GM18907 (cell line): Measurements from ENCODE around the gene KCNH4.
A peak's percentile ranks its signal among the peaks of the same experiment; 100 is the strongest.
"Not testable (repeated sequence)": the region's sequence is repeated elsewhere in the genome, so short reads cannot be mapped to it uniquely, and the experiment has no call there.

Experiments
- ATAC-seq: cut with Tn5 transposase; IDR thresholded peaks from one replicate; pipeline ENCODE4 v1.9.1; 2021; ENCODE audit warnings: mild to moderate bottlenecking, moderate library complexity; ENCODE audit not compliant: unreplicated experiment

KCNH4 gene

DNA sequence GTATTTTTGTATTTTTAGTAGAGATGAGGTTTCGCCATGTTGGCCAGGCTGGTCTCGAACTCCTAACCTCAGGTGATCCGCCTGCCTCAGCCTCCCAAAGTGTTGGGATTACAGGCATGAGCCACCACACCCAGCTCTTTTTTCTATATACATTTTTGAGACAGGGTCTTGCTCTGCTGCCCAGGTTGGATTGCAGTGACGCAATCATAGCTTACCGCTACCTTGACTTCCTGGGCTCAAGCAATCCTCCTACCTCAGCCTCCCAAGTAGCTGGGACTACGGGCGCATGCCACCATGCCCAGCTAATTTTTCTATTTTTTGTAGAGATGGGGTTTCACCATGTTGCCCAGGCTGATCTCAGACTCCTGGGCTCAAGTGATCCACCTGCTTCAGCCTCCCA, 40.3 kb downstream of the KCNH4 start:
- not testable (repeated sequence) for ATAC-seq

DNA sequence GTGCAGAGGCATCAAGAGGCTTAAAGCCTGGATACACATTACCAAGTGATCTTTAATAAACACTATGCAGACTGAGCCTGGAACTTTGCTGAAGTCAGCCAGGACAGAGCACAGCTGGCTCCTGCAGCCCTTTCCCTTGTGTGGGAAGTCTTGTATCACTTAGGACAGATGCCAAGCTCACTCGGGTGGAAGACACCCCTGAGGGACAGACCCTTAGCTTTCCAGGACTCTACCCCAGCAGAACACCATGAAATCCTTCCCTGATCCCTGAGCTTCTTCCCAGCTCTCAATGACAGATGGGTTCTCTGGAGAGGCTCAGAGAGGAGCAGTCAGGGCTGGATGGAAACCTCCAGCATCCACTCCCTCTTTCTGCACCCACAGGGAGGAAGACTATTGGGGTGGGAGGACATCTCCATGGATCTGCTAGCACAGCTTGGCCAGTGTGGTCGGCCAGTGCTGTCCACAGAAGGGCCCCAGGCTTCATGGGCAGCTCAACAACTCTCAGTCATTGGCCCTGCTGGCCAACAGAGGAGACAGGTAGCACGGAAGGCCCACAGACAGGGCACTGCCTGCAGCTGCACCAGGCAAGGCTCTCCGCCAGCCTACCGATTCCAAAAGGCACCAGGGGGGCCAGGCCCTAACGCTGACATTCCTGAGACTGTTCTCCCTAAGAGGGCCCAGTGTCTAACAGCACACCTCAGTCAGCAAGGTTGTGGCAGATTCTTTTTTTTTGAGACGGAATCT, 42.0 kb downstream of the KCNH4 start:
- no peak for ATAC-seq

DNA sequence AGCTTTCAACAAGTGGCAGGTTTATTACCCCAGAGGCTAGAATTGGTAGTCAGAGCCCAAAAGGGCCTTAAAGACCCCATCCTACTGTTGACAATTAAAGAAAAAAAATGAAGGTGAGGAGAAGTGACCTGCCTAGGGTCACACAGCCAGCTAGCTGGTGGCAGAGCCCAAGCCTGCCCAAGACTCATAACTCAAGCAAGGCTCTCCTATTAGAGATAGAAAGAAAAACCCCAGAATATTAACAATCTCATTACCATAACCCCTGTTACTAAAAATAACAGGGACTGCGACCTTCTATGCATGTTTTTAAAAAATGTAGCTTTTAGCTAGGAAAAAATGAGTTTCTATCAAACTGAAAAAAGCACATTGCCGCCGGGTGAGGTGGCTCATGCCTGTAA, 44.3 kb downstream of the KCNH4 start:
- ATAC-seq = no peak

DNA sequence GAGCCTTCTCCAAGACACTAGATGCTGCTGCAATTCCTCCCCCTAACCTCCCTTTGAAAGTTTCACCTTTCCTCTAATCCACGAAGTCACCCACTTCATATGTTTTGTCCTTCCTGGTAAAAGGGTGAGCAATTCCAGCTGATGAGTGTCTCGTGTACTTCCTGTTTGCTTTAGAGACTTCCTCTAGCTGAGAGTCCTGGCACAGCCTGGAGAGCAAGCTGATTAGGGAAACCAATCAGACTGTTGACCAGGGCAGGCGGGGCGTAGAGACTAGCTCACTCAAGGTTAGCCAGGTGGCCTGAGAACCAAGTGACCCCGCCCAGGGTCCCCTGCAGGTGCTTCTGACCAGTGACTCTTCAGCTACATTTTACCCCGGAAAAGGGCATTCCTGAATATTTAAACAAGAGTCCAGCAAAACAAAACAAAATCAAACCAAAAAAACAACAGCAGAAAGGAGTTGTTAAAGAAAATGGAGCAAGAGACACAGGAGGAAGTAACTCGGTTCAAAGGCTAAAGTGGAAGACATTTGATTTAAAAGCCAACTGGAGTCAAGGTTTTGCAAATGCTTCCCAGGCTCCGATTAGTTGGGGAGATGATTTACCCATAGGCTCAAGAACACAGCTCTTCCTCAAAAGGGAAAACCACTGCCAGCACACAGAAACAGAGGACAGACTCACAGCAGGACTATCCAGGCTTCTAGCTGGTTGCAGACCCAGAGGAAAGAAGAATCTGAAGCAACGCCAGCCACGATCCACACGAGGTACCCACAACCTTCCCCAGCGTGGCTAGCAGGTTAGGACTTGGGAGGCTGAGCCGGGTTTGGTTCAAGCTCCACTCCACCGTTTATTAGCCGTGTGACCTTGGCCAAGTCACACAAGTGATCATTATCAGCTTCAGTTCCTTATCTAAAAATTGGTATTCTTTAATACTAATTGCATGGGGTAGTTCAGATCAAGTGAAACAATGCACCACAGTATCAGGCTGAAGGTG, 45.0 kb downstream of the KCNH4 start:
- no peak for ATAC-seq

DNA sequence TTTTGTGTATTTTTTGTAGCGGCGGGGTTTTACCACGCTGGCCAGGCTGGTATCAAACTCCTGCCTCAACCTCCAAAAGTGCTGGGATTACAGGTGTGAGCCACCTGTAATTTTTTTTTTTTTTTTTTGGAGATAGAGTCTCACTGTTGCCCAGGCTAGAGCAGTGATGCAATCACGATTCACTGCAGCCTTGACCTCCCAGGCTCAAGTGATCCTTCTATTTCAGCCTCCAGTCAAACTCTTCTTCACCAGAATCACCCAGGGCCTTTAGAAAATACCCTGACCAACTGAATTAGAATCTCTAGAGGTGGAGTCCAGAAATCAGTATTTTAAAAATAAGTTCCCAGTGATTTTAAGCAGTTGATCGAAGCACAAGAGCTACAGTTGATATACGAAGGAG, 45.8 kb downstream of the KCNH4 start:
- ATAC-seq = no peak

DNA sequence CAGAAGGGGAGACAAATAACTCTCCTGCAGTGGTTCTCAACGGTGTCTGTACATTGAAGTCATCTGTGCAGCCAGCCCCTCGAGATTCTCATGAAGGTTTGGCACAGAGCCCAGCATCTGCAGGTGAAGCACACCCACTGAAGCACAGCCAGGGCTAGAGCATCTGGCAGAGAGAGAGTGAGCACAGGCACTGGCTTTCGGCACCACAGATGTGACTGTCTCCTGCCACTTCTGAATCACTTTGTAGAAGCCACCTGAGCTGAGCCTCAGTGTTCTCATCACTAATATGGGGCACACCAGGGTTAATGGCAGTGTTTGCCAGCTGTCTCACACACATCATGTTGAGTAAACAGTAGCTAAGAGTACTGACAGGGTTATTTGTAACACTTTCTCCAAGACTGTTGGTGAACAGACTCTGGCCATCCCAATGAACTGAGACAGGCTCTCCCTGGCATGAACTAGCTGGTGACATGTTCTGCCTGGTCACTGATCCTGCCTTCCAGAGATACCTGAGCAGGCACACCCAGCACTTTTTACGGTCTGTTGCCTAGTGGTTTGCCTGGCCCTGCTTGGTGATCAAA, 47.4 kb downstream of the KCNH4 start:
- ATAC-seq = peak; percentile 56

DNA sequence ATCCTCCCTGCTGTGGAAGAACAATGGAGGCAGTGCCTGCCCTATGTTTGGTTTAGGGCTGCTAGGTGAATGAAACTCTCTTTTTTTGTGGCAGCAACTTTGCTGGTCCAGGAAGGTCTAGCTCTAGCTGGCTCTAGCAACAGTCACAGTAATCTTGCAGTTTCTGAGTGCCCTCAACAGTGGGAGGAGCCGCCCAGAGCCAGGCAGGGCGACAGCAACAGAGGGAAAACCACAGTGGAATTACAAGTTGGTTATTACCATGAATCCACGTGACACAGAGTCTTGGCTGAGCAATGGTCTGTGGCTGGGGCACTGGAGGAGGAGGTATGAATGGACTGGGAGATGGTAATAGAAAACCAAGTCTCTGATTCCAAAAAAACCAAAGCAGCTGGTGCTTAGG, 48.0 kb downstream of the KCNH4 start:
- ATAC-seq = peak; percentile 36

DNA sequence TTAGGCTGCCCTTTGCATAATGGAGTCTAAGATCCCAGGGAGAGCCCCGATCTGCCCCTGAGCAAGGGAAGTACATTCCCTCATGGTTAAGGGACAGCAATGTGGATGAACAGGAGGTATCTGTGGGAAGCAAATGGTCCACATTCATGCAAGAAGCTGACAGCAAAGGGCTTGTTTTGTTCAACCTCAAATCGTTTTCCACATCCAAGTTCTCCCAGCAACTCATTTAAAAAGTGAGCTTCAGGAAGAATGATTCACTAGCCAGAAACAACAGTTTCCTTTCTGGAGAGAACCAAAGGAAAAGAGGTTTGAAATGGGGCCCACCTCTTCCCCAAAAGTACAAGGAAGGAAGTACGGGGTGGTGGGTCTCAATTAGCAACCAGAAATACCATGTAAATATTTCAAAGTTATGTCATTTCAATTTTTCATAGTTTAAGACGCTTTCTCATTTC, 48.9 kb downstream of the KCNH4 start:
- ATAC-seq = no peak

DNA sequence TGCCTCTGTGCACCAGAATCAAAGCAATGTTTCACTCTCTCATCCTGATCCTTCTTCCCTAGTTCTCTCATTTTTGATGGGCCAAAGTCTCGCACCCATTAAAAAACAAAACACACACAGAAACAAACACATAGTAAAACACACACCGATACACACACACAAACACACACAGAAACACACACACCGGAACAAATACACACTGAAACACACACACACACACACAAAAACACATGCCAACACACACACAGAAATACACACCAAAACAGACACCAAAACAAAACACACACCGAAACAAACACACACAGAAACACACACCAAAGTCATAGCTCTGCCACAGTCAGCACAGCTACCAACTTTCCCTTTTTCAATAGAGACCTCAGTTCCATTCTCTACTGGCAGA, 49.7 kb downstream of the KCNH4 start:
- ATAC-seq = no peak

DNA sequence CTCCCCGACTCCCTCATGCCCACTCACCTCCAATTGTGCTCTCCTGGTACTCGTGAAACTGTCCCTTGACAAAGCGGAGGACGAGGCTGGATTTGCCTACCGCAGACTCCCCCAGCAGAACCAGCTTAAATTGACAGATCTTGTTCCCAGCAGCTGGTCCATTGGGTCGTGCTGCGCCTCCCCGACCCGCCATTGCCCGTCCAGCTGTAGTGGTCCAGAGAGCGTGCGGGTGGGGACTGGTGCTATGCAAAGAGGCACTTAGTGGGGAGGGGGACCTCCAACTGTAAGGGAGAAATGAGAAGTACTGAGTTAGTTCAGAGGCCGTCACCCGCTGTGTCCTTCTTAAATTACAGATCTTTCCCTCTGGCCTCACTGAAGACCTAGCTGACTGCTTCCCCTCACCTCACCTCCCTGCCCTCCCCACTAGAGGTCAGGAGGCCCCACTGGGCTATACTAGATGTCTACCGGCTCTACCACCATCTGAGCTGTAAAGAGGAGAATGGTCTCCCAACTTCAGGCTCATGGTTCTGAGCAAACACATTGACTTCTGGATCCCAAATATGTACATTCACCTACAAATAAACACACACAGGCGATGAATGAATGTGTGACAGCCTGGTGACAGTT, 50.5 kb downstream of the KCNH4 start:
- ATAC-seq = no peak

DNA sequence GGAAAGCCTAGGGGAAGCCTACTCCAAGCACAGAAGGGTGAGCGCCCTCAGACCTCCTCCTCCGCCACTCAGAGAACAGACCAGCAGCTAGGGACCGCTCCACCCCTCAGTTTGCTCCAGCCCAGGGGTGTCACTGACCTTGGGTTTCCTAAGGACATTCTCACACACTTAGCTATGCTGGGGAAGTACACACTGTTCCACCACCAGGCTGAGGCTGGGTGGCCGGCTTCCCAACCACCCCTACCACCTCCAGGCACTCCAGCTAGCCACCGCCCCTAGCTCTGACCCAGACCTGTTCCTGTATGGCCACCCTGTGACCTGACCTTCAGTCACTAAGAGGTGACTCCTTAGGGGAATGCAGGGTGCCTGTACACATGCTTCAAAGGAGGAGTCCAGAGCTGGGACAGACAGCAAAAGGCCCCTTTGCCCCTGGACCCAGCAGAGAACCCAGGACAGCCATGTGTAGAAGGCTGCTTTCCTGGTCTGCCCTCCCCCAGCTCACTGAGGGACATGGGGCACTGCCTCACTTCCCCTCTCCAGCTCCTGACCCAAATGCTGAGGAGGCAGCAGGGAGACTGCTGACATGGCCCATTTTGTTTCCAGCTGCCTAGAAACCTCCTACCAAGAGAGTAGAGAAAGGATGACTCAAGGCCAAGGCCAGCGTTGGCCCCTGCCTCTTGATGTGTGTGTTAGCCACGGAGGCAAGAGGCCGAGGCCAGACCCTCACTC, 51.7 kb downstream of the KCNH4 start:
- ATAC-seq = no peak

DNA sequence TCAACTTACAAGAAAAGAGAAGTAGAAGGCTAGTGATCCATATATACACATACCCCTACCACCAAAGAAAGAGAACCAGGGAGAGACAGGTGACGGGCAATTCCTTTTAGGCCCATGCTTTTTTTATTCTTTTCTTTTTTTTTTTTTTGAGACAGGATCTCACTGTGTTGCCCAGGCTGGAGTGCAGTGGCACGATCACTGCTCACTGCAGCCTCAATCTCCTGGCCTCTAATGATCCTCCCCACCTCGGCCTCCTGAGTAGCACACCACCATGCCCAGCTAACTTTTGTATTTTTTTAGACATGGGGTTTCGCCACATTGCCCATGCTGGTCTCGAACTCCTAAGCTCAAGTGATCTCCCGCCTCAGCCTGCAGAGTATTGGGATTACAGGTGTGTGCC, 53.5 kb downstream of the KCNH4 start:
- no peak for ATAC-seq

DNA sequence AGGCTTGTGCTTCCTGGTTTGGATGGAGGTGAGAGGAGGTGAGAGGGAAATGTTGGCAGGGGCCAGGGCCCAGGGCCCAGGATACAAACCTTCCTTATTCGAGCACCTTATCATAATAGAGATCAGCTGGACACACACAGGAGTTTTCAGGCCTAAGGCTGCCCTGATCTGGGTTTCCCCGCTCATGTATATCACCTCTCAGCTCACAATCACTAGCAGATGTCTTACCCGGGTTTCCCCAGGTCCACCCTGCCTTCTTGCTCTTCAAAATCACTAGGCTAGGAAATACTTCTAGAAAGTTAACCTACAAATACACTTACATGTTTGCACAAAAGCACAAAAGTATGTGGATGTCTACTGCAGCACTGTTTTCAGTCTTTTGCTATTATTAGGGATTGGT, 54.1 kb downstream of the KCNH4 start:
- ATAC-seq = no peak

DNA sequence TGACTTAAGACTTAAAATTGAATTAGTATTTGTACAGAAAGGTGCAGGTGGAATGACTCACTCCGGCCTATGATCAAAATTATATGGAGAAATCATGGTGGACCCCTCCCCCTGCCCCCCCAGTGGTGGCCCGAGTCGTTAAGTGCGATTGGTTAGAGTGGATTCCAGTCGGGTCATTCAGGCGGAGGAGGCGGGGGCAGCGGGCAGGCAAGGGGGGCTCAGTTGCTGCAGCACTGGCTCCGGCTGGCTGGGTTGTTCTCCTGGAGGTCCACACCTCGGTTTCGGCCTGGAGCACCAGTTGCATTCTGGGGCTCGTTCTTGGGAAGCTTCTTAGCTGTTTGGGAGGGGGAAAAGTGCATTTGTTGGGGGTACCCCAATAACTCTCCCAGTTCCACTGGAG, 55.4 kb downstream of the KCNH4 start:
- no peak for ATAC-seq

DNA sequence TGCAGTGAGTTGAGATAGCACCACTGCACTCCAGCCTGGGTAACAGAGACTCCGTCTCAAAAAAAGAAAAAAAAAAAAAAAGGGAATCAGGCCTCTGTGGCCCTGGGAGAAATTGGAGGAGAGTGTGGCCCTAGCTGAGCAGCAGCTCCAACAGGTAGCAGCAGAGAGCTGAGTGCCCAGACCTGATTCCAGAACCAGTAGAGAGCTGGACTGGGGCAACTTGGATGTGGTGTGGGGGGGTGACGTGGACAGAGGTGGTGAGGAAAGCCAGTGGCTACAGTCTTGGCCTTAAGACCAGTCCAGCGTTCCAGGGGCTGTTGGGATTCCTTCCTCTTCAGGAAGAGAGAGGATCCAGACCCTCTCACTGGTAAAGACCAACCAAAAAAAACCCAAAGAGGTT, 56.7 kb downstream of the KCNH4 start:
- no peak for ATAC-seq

DNA sequence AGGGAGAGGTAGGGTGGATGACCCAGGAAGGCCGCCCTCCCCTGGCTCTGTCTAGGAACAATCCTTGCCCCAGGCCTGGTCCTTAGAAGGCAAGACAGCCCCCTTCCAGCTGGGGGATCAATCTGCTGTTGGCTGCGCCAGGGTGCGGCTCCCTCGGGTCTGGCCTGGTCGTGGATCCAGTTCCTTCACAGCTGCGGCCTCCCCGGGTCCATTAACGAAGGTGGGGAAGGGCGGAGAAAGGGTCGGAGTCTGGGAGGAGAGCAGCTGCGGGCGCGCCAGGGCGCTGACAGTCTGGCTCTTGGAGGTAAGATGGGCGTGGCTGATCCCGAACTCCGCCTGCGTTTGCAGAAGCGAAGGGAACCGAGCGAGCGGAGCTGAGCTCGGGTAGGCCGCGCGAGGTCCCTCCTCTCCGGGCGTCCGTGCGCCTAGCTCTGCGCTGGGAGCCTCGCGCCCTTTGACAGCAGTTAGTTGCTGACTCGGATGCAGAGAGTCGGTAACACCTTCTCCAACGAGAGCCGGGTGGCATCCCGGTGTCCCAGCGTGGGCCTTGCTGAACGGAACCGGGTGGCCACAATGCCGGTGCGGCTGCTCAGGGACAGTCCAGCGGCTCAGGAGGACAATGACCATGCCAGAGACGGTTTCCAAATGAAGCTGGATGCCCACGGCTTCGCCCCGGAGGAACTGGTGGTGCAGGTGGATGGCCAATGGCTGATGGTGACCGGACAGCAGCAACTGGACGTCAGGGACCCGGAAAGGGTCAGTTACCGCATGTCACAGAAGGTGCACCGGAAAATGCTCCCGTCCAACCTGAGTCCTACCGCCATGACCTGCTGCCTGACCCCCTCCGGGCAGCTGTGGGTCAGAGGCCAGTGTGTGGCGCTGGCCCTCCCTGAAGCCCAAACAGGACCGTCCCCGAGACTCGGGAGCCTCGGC, 58.3 kb downstream of the KCNH4 start, which contains the start of gene HSPB9:
Gene HSPB9, plus strand, starts transcription at position 434 of the 933 bp plus-strand sequence. Its CDS starts 47 bp downstream, at position 481.
- no peak for ATAC-seq

DNA sequence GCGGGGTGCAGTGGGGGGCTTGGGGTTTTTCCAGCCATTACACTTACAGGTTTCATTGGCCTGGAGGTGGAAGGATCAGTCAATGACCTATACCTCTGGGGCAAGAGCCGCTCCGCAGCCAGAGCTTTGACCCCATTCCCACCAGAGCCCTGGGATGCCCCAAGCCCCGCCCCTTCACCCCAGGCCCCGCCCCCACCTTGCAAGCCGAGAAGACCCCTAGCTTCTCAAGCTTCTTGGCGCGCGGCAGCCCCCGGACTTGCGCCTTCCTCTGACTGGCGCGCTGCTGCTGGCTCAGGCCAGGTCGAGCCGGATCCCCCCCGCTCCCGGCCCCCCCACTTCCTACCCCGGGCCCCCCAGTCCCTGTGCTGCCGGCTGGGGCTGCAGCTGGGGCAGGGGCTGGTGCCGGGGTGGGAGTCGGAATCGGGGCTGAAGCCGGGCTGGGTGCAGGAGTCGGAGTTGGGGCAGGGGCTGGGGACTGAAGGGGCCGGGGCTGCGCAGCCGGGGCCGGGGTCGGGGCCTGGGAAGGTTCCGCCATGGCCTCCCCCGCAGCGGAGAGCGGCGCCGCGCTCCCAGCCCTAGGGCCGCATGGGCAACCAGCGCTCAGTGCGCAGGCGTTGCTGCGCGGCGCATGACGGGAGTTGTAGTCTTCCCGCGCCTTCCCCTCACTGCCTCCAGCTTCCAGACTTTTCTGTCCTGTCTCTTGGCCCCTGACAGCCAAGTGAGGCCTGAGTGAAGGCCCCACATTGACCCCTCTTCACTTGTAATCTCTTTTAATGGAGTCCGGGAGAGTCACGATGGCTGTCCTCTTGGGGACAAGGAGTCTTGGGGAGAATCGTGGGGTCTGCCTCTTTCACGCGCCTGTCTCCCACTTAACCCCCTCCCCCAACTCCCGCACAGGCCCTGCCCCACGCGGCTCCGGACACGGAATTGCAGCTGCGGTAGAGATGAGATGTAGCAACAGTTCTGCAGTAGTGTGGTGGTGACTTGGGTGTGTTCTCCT, 59.9 kb downstream of the KCNH4 start, which contains the start of gene KAT2A:
Gene KAT2A, minus strand, starts transcription at position 598 of the 1,000 bp plus-strand sequence. Its CDS starts 63 bp downstream, at position 535.
- peak; percentile 69 for ATAC-seq
